ENCODE data around the gene PLOD2. TPM values are rescaled to one million over a fixed set of nuclear protein-coding genes. Genes with fewer than 3 reads are reported as not detected.

The PLOD2 gene
- total RNA-seq, 1 experiment from 2014 or later, result 36.6 TPM

- Mint-ChIP-seq H3K27ac (no peak overlapping the region), H3K36me3 (no peaks in the 10 kb centered on the region), H3K4me3 (no peak overlapping the region), H3K9me3 (no peaks in the 10 kb centered on the region), H3K4me1 (no peaks in the 10 kb centered on the region; the same call in 1 of the 2 replicates), H3K27me3 (ENCODE audit: low read depth) (no peaks in the 10 kb centered on the region)
- POLR2A ChIA-PET, result no interaction called here
- ATAC-seq (peak; percentile 93), DNase-seq (ENCODE audit: low spot score) (no peak)
- CTCF ChIA-PET, result interaction anchor here (0.5 to 4.7 kb wide), 42 partner anchors 9 to 525 kb away, joined by 3 to 129 read pairs (median 4); partner anchors contain the start of gene PLOD2
- TF ChIP-seq CTCF (IDR thresholded peaks at IDR 0.05) (peak; percentile 79), ZNF532 (CRISPR knock-in tag; IDR thresholded peaks at IDR 0.05; ENCODE audit: borderline replicate concordance) (no peak), SOX15 (CRISPR knock-in tag; IDR thresholded peaks at IDR 0.05) (no peak), MXD4 (CRISPR knock-in tag; IDR thresholded peaks at IDR 0.05; ENCODE audit: borderline replicate concordance) (no peak), FOXK1 (CRISPR knock-in tag; IDR thresholded peaks at IDR 0.05) (no peak), MYBL2 (CRISPR knock-in tag; IDR thresholded peaks at IDR 0.05) (no peak), CREB1 (CRISPR knock-in tag; IDR thresholded peaks at IDR 0.05) (no peak)
These were observed 28.7 kb upstream of the PLOD2 start for GRCh38 chr3:146189519-146190173.

GRCh38 chr3:146187334-146187950, 26.5 kb upstream of the PLOD2 start:
- CTCF ChIA-PET, result interaction anchor here (0.6 to 4.7 kb wide), 24 partner anchors 9 to 454 kb away, joined by 3 to 129 read pairs (median 3); partner anchors contain the start of gene PLOD2
- peaks cover 4% of the 10 kb centered on the region; the same call in 1 of the 2 replicates for H3K36me3 Mint-ChIP-seq
- H3K27ac Mint-ChIP-seq, result no peak overlapping the region
- no peaks in the 10 kb centered on the region for H3K9me3 Mint-ChIP-seq
- H3K27me3 Mint-ChIP-seq (ENCODE audit: low read depth), result no peaks in the 10 kb centered on the region
- H3K4me3 Mint-ChIP-seq, result no peak overlapping the region
- ATAC-seq (peak; percentile 34; the same call in 1 of the 2 replicates), DNase-seq (ENCODE audit: low spot score) (peak; percentile 16)
- TF ChIP-seq SMAD3 (CRISPR knock-in tag; IDR thresholded peaks at IDR 0.05; ENCODE audit: borderline replicate concordance) (no peak), CTCF (IDR thresholded peaks at IDR 0.05) (peak; percentile 36; the same call in 1 of the 2 replicates)
- H3K4me1 Mint-ChIP-seq, result no peaks in the 10 kb centered on the region; the same call in 1 of the 2 replicates
- POLR2A ChIA-PET, result no interaction called here

- TF ChIP-seq MYBL2 (CRISPR knock-in tag; IDR thresholded peaks at IDR 0.05) (no peak), RELA (CRISPR knock-in tag; IDR thresholded peaks at IDR 0.05; ENCODE audit: borderline replicate concordance) (no peak), AR (CRISPR knock-in tag; IDR thresholded peaks at IDR 0.05) (no peak), ZNF317 (CRISPR knock-in tag; IDR thresholded peaks at IDR 0.05; ENCODE audit: borderline replicate concordance, low read depth) (no peak), ZNF121 (CRISPR knock-in tag; IDR thresholded peaks at IDR 0.05) (no peak)
- peaks cover 4% of the 10 kb centered on the region; the same call in 1 of the 2 replicates for H3K36me3 Mint-ChIP-seq
- POLR2A ChIA-PET, result interaction anchor here (0.6 to 0.7 kb wide), 2 partner anchors 23 to 25 kb away, joined by 3 read pairs; partner anchors contain the start of gene PLOD2
These were observed 23.4 kb upstream of the PLOD2 start for GRCh38 chr3:146184241-146185015.

More at GRCh38 chr3:146184241-146185015, 23.4 kb upstream of the PLOD2 start:
- Mint-ChIP-seq H3K4me1 (no peaks in the 10 kb centered on the region; the same call in 1 of the 2 replicates), H3K4me3 (no peak overlapping the region), H3K27me3 (ENCODE audit: low read depth) (no peaks in the 10 kb centered on the region), H3K9me3 (0 out of 2 replicates have a peak, but pooled peaks cover 6% of the 10 kb centered on the region), H3K27ac (no peak overlapping the region)
- no peak for DNase-seq (ENCODE audit: low spot score)
- CTCF ChIA-PET, result interaction anchor here (1.4 to 1.5 kb wide), 2 partner anchors 119 to 407 kb away, joined by 5 read pairs; no protein-coding TSS in a partner anchor
- ATAC-seq, result no peak
